ENCODE measurements around the gene CYTIP. TPM values are rescaled to one million over a fixed set of nuclear protein-coding genes. Genes with fewer than 3 reads are reported as not detected.

Gene CYTIP
- polyA plus RNA-seq, 3 donors, result 61.9 to 188 (median 83.5) TPM

GRCh38 chr2:157395811-157396210 is 48.1 kb downstream of the CYTIP start:
- no peak for DNase-seq
- Histone ChIP-seq H3K79me2 (ENCODE audit: insufficient read depth, low read length) (no peaks in the 10 kb centered on the region), H3K4me1 (ENCODE audit: control insufficient read depth in 1 of 2, insufficient read depth in 2 of 2, low read length in 2 of 2) (no peaks in the 10 kb centered on the region), H3K9ac (ENCODE audit: insufficient read depth, low read length, poor library complexity, severe bottlenecking) (no peak overlapping the region), H3K9me3 (replicated peaks in 1 of 2; ENCODE audit: control insufficient read depth in 1 of 2, insufficient read depth in 1 of 2, low read length in 2 of 2) (no peaks in the 10 kb centered on the region), H3K27ac (ENCODE audit: low read depth in 1 of 2, low read length in 2 of 2) (no peak overlapping the region), H3K4me2 (replicated peaks; ENCODE audit: extremely low read depth, low read length, poor library complexity, severe bottlenecking) (no peak overlapping the region), H3K27me3 (ENCODE audit: control insufficient read depth in 2 of 2, insufficient read depth in 2 of 2, low read length in 2 of 2) (no peaks in the 10 kb centered on the region), H2AFZ (ENCODE audit: insufficient read depth, low read depth, low read length, poor library complexity, severe bottlenecking) (no peak overlapping the region), H3K4me3 (replicated peaks in 1 of 3; ENCODE audit: low read depth in 2 of 3, low read length in 3 of 3) (no peak overlapping the region), H3K36me3 (replicated peaks in 1 of 2; ENCODE audit: control insufficient read depth in 1 of 2, insufficient read depth in 2 of 2, low read length in 2 of 2) (no peaks in the 10 kb centered on the region), H4K20me1 (ENCODE audit: insufficient read depth, low read length) (no peaks in the 10 kb centered on the region)
- no peaks in the 10 kb centered on the region for H3K4me1 Mint-ChIP-seq
- H3K27me3 Mint-ChIP-seq (ENCODE audit: low read depth in 3 of 3), result peaks cover 0 to 5% (median 1%) of the 10 kb centered on the region in 3 donors
- peaks cover 7 to 18% (median 15%) of the 10 kb centered on the region in 7 donors for H3K9me3 Mint-ChIP-seq
- no peak overlapping the region for H3K4me3 Mint-ChIP-seq
- 100% methylated on average over 1 of the region's 3 CpGs for WGBS (ENCODE audit: insufficient coverage)
- peaks cover 3% of the 10 kb centered on the region in 2 donors for H3K36me3 Mint-ChIP-seq
- TF ChIP-seq CTCF (IDR thresholded peaks at IDR 0.05), result no peak
- intact Hi-C loops (cut with micrococcal nuclease), result no loop called here
- no peak overlapping the region for H3K27ac Mint-ChIP-seq

GRCh38 chr2:157394928-157395327 is 49.0 kb downstream of the CYTIP start:
- Mint-ChIP-seq H3K9me3 (peaks cover 7 to 19% (median 14%) of the 10 kb centered on the region in 7 donors), H3K36me3 (peaks cover 0 to 3% of the 10 kb centered on the region in 2 donors), H3K27ac (no peak overlapping the region), H3K4me1 (no peaks in the 10 kb centered on the region), H3K27me3 (ENCODE audit: low read depth in 3 of 3) (peaks cover 0 to 3% (median 0%) of the 10 kb centered on the region in 3 donors), H3K4me3 (no peak overlapping the region)
- no peak for DNase-seq
- no peak overlapping the region for H3K4me2 ChIP-seq (replicated peaks; ENCODE audit: extremely low read depth, low read length, poor library complexity, severe bottlenecking)
- no peak overlapping the region for H3K9ac ChIP-seq (ENCODE audit: insufficient read depth, low read length, poor library complexity, severe bottlenecking)
- H2AFZ ChIP-seq (ENCODE audit: insufficient read depth, low read depth, low read length, poor library complexity, severe bottlenecking), result no peak overlapping the region
- no peak for TF ChIP-seq CTCF (IDR thresholded peaks at IDR 0.05)
- no peak overlapping the region for H3K4me3 ChIP-seq (replicated peaks in 1 of 3; ENCODE audit: low read depth in 2 of 3, low read length in 3 of 3)
- H3K27ac ChIP-seq (ENCODE audit: low read depth in 1 of 2, low read length in 2 of 2), result no peak overlapping the region
- H3K27me3 ChIP-seq (ENCODE audit: control insufficient read depth in 2 of 2, insufficient read depth in 2 of 2, low read length in 2 of 2), result no peaks in the 10 kb centered on the region
- no peaks in the 10 kb centered on the region for H3K79me2 ChIP-seq (ENCODE audit: insufficient read depth, low read length)
- H3K36me3 ChIP-seq (replicated peaks in 1 of 2; ENCODE audit: control insufficient read depth in 1 of 2, insufficient read depth in 2 of 2, low read length in 2 of 2), result no peaks in the 10 kb centered on the region
- H4K20me1 ChIP-seq (ENCODE audit: insufficient read depth, low read length), result no peaks in the 10 kb centered on the region
- WGBS (ENCODE audit: insufficient coverage), result 100% methylated on average over 1 of the region's 1 CpG
- intact Hi-C loops (cut with micrococcal nuclease), result no loop called here
- H3K4me1 ChIP-seq (ENCODE audit: control insufficient read depth in 1 of 2, insufficient read depth in 2 of 2, low read length in 2 of 2), result no peaks in the 10 kb centered on the region
- no peaks in the 10 kb centered on the region for H3K9me3 ChIP-seq (replicated peaks in 1 of 2; ENCODE audit: control insufficient read depth in 1 of 2, insufficient read depth in 1 of 2, low read length in 2 of 2)
